Activated CD8-positive, alpha-beta memory T cell treated with anti-CD3 and anti-CD28 coated beads for 36 hours (primary cell): Measurements from ENCODE around the gene STIMATE. TPM values are rescaled to one million over a fixed set of nuclear protein-coding genes. Genes with fewer than 3 reads are reported as not detected.

Experiments used
- CTCF ChIA-PET: fragments of 350-600 bp; sonication (Branson Sonifier 250); formaldehyde crosslinking; loops from one replicate; lab custom pipeline; 2021; ENCODE audit warnings: antibody characterized with exemption; lab: Charles Lee
- POLR2A ChIA-PET: fragments of 350-600 bp; sonication (Branson Sonifier 250); formaldehyde crosslinking; loops from one replicate; lab custom pipeline; 2021; ENCODE audit warnings: antibody characterized with exemption; lab: Charles Lee
- total RNA-seq, 2 experiments: library from RNA; stranded (reverse); gene quantifications; one replicate each; pipeline ENCODE4 v1.2.3, GENCODE V29; 2021

Gene STIMATE
- 10 to 100 TPM; 36.1 to 39.8 TPM for total RNA-seq

DNA sequence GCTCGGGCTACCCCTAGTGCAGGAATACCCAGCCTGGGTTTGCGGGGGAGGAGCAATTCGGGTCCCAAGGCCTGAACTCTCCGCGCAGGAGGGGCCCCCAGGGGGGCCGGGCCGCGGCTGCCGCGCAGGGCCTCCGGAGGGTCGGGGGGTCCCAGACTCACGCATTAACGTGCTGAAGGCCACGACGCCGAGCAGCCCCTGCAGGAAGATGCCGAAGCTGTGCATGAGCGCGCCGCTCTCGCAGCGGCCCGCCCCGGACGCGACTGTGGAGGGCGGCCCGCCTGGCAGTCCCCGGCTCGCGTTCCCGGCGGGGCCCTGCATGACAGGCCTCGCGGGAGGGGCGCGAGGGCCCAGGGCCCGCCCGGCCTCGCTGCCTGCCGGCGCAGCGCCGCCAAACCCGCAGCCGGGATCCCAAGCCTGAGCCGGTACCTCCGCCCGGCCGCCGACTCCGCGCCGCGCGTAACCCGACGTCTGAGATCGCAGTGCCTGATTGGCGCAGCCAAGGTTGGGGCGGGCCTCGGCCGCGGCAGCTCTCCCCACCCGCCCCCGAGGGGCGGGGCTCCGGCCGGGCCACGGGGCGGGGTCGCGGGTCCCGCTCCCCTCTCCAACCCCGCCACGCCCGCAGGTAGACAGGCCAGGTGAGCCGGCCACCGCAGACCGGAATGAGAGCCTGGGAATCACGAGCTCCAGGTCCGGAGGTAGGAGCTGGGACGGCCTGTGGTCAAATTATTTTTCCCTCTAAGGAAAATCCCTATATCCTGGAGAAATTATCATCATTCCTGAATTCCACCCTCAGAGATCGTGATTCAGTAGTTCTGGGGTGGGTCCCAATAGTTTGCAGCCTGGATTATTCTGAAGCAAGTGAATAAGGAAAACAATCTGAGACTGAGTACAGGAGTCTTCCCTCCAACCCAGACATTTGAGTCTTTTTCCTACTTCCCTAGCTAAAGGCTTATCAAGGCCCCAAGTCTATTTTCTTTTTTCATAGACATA, at the start of gene STIMATE:
STIMATE (minus strand) TSS at position 419 of the 993 bp plus-strand sequence; CDS start at position 321, 98 bp downstream.
- CTCF ChIA-PET: no interaction called here
- POLR2A ChIA-PET: interaction anchor here (0.6 to 1.1 kb wide), 3 partner anchors 149 to 350 kb away, joined by 4 read pairs; partner anchors contain the start of genes GLT8D1, SFMBT1 and SPCS1

DNA sequence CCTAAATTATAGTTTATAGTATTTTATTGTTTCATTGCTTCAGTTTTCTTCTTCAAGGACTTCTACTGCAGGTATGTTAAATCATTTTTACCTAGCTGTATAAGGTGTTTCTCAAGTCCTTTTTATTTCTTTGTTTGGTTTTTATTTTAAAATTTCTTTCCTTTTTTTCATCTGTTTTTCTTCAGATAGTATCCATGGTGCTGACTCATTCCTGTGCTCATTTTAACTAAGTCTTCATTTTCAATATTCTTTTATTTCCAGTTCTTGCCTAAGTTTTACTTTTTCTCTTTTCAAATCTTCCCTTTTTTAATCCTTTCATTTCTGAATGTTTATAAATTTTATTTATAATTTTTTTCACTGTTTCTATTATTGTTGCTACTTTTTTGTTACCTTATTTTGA, 42.3 kb upstream of the STIMATE start:
- POLR2A ChIA-PET: no interaction called here
- CTCF ChIA-PET: no interaction called here

DNA sequence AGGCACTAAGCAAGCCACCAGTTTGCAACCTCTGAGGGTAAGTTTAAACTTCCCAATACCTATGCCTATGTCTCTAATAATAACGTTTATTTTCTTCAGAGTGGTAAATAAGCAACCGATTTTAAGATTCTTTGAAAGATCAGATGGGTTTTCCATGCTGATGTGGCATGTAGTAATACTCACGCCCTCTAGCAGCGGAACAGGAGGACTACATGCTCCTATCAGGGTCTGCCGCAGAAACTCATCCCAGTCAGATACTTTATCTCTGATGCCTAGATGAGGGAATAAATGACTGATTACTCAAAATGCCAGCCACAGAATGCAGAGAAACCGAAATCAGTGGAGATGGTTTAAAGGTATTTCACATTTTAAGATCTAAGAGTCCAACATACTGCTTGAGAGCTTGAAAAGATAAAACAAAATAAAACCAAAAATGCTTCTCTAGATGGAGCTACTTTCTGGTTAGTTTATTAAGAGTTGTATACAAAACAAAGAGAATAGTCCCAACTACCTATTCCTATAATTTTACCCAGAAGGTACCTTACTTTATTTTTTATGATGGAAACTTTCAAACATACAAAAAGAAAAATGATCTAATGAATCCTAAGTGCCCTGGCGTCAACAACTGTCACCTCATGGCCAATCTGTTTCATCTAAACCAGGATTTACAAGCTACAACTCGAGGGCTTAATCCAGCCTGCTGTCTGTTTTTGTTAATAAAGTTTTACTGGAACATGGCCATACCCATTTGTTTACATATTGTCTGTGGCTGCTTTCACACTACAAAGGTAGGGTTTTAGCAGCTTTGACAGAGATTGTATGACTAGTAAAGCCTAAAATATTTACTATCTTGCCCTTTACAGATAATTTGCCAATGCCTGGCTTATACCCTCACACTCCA, 37.5 kb upstream of the STIMATE start:
- CTCF ChIA-PET: interaction anchor here (0.6 to 1.3 kb wide), 5 partner anchors 10 to 111 kb away, joined by 3 read pairs; partner anchors contain the start of gene SFMBT1
- POLR2A ChIA-PET: no interaction called here

DNA sequence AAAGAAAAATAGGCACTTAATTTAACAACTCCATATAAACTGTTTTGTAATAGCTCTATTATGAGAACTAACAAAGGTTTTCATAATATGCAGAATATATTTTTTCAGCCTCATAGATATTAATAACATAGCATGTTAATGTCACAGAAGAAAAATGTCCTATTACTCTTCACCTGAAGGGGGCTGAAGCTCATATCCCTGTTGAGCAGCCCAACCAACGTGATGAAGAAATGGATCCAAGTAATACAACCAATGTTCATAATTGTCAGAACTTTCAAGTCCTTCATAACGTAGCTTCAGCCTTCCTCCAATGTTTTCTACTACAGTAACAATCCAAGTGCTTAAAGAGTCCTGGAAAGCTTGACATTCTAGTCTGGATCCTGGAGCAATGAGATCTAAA, 34.5 kb upstream of the STIMATE start:
- CTCF ChIA-PET: no interaction called here
- POLR2A ChIA-PET: no interaction called here

DNA sequence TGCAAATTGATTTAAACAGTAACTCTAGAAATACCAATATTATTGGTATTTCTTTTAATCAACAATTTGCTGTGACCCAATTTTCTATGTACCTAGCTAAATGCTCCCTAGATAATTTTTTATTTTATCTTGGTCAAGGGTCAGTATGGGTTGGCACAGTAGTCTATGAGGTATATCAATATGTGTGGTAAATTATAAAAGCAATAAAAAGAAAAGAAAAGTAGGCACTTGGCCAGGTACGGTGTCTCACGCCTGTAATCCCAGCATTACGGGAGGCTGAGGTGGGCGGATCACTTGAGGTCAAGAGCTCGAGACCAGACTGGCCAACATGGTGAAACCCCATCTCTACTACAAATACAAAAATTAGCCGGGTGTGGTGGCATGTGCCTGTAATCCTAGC, 34.0 kb upstream of the STIMATE start:
- ChIA-PET CTCF (no interaction called here), POLR2A (no interaction called here)

DNA sequence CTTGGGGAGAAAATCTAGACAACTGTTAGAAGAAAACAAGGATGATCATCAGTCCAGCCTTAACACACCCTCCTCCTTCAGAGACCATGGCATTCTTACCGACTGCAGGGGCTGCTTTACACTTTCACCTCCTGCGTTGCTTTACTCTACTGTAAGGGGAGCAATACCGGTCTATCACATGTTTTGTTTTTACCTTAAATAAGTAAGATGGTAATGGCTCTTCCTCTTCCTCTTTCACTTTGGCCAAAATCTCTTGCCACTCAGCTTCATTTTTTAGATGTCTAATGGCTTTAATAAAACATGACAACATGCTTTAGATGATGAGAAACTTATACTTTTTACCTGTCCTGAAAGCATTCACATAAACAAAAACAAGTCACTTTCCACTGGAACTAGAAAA, 33.4 kb upstream of the STIMATE start:
- ChIA-PET POLR2A (no interaction called here), CTCF (no interaction called here)

DNA sequence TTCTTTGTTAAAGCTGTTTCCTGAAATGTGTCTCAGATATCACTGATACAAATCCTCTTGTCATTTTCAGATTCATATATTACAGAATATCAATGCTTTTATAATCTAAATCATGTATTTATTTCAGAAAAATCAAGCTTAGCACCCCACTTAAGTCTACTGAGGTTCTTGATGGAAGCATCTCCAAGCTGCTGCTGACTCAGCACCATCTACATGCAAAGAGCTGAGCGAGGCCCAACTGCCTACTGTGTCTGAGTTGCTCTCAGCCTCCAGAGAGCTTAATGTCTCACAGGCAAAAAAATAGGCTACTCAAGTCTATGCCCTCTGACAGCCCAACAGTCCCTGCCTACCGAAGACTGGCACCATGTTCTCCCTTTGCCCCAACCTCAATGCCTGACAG, 29.2 kb upstream of the STIMATE start:
- CTCF ChIA-PET: no interaction called here

DNA sequence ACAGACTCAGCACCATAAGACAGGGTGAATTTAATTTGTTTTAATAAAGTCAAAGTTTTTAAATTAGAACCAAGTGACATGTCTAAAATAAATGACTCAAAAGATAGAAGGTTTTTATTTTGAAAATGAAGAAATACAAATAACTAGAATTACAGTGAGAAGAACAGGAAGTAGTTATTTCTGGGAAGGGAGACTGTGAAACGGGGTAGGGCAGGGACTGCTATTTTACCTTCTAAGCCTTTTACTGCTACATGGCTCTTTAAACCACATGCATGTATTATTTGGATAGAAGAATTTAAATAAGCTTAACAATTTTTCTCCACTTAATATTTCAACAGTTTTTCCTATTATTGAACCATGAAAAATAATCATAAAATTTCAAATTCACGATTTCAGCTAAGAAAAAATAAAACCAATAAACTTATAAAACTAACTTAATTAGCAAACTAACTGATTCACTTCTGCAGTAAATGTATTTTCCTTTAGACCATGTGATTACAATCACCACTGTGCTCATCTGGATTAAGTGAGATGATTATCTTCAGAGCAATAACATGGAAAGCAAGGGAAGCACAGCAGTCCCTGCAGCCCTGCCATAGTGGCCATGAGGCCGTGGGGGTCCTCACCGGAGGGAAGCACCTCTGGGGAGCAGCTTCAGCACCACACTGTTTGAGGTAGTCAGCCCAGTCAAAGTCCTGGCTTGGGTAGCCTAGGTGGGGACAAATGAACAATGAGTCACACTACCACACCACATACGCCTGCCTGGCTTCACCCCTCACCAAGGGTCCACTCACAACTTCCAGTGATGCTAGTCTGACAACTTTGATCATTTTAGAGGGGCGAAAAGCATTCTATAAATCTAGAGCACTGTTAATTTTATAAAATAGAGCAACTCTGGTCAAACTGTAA, 28.3 kb upstream of the STIMATE start:
- CTCF ChIA-PET: interaction anchor here (1.1 kb wide), 1 partner anchor 9 kb away, joined by 3 read pairs; no protein-coding TSS in a partner anchor
- POLR2A ChIA-PET: no interaction called here

More for the DNA sequence above, 29.2 kb upstream of the STIMATE start:
- POLR2A ChIA-PET: no interaction called here

DNA sequence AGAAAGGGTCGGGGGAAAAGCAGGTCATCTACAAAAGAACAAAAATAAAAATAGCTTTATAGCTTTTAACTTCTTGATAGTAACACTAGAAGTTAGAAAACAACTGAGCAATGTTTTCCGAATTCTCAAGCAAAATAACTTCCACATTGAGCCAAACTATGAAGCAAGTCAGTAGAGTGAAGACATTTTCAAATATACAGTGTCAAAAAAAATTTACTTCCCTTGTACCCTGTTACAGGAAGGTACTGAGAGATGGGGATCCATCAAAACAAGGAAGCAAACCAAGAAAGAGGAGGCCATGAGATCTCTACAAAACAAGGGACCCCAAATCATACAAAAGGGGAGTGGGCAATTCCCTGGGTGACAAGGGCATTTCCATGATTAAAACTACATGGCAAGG, 26.6 kb upstream of the STIMATE start:
- ChIA-PET POLR2A (no interaction called here), CTCF (no interaction called here)

DNA sequence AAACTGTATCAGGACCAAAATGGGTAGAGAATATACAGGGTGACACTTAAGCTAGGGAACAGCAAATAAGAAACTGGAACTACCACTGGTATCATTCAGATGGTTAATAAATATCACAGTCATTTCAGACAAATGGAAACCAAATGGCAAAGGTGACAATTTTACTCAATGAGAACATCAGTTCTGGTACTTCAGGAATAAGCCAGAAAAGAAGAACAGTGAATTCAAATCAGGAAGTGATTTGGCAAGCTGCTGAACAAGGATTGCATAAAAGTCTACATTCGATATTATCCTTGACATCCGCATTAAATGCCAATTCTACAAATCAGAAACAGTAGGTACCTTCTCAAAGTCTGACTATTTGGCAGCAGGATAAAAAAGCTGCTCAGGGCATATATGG, 23.5 kb upstream of the STIMATE start:
- ChIA-PET POLR2A (no interaction called here), CTCF (interaction anchor here (1.3 kb wide), 1 partner anchor 14 kb away, joined by 3 read pairs; no protein-coding TSS in a partner anchor)

DNA sequence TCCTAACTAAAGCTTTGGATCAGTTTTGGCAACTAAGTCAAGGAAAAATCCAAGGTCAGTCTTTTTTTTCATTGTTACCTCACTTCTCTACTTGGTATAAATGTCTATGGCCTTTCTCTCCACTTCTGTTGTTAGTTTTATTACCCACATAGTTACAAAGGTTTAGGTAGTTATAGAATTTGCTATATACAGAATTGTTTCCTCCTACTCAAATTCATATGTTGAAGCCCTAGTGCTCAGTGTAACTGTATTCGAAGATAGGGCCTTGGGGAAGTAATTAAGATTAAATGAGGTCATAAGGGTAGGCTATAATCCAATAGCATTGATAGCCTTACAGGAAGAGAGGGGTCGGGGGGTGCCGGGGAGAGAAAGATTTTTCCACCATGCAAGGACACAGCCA, 19.7 kb upstream of the STIMATE start:
- ChIA-PET POLR2A (no interaction called here), CTCF (no interaction called here)

DNA sequence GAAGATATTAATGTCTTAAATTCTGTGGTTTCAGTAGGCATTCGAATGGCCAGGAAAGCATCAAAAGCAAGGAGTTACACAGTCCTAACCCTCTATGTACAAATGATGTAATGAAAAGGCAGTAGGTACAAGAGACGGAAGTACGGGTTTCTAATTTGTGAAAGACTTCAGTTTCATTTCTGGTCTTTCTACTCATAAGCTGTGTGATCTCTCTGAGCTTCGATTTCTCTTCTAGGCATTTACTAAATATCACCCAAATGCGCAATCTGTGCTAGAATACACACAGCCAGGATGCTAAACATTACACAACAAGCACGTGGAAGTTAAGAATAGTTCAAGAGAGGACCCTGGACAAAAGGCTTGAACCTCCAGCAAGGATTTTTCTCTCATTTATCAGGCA, 17.9 kb upstream of the STIMATE start:
- ChIA-PET POLR2A (no interaction called here), CTCF (interaction anchor here (1.2 kb wide), 1 partner anchor 70 kb away, joined by 3 read pairs; no protein-coding TSS in a partner anchor)

DNA sequence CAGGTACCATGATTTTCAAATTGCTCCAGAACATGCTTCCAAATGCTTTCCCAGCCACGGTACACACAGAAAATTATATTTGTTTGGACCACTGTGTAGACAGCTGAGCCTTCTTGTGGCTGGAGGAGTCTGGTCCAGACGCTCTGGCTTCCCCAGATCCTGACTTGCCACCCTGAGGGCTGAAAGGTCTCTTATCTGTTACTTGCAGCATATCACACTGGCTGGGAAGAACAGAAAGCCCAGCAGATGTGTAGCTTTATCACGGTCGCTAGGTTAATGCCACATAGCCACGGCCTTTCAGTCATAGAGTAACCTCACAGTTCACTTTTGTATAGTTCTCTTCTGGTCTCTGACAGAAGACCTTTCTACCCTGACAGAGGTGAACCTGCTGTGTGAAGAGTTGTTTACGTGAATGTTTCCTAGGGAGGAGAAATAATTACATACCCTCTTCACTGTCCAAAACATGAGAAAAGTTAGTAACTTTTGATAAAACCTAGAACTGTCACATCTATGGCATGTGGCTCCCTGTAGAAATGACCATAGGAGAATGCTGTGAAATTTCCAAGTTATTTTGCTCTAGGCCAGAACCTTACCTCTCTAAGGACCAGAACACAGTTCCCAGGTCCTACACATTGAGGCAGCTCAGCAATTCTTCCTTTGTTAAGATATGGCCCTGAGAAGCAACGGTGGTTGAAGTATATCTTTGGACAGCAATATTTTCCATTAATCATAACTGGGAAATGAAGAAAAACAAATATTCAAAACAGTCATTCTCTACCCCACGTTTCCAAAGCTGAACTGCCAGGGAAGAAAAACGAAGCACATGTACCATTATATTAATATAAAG, 15.8 kb upstream of the STIMATE start:
- ChIA-PET CTCF (no interaction called here), POLR2A (interaction anchor here (0.5 kb wide), 1 partner anchor 141 kb away, joined by 3 read pairs; no protein-coding TSS in a partner anchor)

DNA sequence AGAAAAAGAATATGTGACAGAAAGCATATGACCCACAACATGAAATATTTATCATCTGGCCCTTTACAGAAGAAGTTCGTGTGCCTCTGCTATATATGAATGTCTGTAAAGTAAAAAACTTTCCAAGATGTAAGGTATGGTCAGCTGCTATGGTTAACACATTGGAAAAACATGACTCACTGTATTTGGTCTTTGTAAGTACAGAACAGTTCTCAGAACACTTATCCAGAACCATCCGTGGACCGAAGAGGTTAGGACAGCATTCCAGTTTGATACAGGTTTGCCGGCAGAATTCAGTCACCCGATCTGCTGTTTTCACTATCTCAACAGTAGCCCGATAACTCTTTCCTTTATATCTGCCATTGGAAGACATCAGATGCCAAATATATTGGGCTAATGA, 13.5 kb upstream of the STIMATE start:
- CTCF ChIA-PET: no interaction called here
- POLR2A ChIA-PET: no interaction called here

DNA sequence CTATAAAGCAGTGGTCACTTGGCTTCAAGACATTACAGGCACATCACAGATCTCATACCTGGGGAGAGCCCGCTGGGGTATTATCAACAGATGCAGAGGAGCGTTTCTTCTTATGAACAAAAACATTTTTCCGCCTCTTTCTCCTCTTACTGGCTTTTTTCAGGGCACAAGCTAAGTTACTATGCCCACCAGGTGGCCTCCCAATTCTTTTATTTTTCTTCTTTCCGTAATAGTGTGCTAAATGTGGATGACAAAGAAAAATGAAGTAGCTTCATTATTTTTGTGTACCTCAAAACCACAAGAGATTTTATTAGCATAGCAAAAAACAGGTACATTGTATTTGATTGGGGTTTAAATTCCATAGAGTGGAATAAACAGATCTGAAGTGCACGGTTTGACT, 10.1 kb upstream of the STIMATE start:
- POLR2A ChIA-PET: no interaction called here
- CTCF ChIA-PET: no interaction called here

DNA sequence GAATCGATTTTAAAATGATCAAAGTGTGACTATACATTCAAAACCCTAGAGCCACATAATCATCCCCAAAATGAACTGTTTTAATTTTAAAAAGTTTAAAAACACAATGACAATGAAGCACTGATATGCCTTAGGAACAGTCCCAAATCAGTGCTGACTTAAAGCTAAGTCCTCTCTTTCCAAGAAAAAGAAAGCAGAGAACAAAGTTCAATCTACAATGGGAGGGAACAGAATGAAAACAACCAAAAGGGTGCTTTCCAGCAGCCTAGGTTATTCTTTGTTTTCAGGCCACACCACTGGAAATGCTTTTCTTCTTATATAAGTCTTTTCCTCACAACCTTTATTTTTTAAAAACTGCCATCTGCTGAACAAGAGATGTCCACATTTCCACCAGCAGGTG, 7.2 kb upstream of the STIMATE start:
- ChIA-PET POLR2A (interaction anchor here (0.6 kb wide), 1 partner anchor 8 kb away, joined by 4 read pairs; no protein-coding TSS in a partner anchor), CTCF (interaction anchor here (0.5 kb wide), 1 partner anchor 12 kb away, joined by 4 read pairs; no protein-coding TSS in a partner anchor)

DNA sequence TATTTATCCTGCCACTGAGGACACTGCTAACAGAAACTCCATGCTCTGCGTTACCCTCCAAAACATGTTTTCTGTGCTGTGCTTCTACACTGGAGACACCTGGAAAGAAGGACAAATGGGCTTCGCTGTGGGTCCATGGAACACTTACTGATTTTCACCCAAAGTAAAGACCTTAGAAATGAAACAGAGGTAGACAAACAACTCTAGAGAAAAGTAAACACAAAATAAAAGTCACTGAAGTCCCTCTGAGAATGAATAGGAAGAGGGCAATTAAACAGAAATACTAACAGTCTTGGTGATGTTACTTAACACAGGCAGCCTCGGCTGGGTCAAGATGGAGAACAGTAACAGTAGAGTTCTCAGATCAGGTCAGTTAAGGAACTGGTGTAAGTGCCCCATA, 6.7 kb upstream of the STIMATE start:
- ChIA-PET CTCF (interaction anchor here (0.5 kb wide), 1 partner anchor 12 kb away, joined by 4 read pairs; no protein-coding TSS in a partner anchor), POLR2A (no interaction called here)
